ENCODE measurements around the gene SPDYE5. TPM values are rescaled to one million over a fixed set of nuclear protein-coding genes. Genes with fewer than 3 reads are reported as not detected.

Gene SPDYE5
- total RNA-seq, 4 donors from 2014 or later: not detected

DNA sequence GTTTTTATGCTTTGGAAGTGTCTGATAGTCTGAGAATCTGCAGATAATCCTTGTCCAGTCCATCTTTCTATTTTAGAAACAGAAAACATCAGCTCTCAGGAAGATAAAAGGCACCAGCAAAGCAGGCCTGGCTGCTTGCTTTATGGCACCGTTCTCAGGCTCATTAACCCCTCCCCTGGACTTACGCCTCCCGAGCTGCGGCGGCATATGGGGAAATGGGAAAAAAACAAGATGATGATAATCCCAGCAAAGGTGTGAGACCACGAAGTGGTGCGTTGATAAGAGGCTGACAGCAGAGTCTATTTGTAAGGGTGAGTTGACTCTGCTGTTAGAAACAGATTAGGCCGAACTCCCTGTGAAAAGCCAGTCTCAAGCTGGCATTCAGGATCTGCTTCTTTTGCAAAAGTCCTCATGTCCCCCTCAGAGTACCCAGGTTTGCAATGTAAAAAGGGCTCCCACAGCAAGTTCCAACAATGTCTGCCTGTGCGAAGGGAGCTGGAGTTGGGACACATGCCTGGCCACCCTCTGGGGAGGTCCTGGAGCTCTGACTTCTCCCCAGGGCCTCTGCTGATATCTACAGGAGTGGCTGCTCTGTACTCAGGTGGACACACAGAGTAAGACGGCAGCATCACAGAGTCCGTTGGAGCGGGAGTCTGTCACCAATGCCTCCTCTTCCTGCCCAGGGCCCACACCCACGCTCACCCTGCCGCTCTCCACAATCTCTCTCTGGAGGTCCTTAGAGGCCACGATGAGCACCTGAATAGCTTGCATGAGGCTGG lies 54.3 kb downstream of the SPDYE5 start:
- no peaks in the 10 kb centered on the region for H3K27me3 ChIP-seq
- no peaks in the 10 kb centered on the region for H3K4me1 ChIP-seq
- TF ChIP-seq POLR2A (IDR thresholded peaks at IDR 0.05): no peak
- TF ChIP-seq, protein P1, sequence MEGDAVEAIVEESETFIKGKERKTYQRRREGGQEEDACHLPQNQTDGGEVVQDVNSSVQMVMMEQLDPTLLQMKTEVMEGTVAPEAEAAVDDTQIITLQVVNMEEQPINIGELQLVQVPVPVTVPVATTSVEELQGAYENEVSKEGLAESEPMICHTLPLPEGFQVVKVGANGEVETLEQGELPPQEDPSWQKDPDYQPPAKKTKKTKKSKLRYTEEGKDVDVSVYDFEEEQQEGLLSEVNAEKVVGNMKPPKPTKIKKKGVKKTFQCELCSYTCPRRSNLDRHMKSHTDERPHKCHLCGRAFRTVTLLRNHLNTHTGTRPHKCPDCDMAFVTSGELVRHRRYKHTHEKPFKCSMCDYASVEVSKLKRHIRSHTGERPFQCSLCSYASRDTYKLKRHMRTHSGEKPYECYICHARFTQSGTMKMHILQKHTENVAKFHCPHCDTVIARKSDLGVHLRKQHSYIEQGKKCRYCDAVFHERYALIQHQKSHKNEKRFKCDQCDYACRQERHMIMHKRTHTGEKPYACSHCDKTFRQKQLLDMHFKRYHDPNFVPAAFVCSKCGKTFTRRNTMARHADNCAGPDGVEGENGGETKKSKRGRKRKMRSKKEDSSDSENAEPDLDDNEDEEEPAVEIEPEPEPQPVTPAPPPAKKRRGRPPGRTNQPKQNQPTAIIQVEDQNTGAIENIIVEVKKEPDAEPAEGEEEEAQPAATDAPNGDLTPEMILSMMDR (IDR thresholded peaks at IDR 0.05): no peak
- intact Hi-C loops (cut with DNase I): no loop called here
- no peak overlapping the region for H3K4me3 ChIP-seq
- no peak overlapping the region for H3K27ac ChIP-seq
- H3K36me3 ChIP-seq: peaks cover 0 to 96% (median 0%) of the 10 kb centered on the region in 3 donors
- no peak for DNase-seq
- WGBS, 2 donors: 69 to 80% methylated on average over 8 to 13 of the region's 15 CpGs
- no peaks in the 10 kb centered on the region for H3K9me3 ChIP-seq

Small RNAs within 50 kb of the gene (small RNA-seq; reads per million reads assigned to genes)
- gene AC211429.1 (0 reads per million in 4 donors), gene RF00019 (0 reads per million in 4 donors)

Other genes with a start within 250 kb of the SPDYE5 start
- 1 to 10 TPM in 2 of 4 donors, under 1 TPM in 1, not detected in 1; 0.31 to 1.9 (median 1.7) TPM for gene TRIM73, start 96.7 kb upstream of the SPDYE5 start, total RNA-seq
- 10 to 100 TPM in 3 of 4 donors, 1 to 10 TPM in 1; 9.2 to 21.9 (median 17.9) TPM for gene POM121C, start 6.0 kb upstream of the SPDYE5 start, total RNA-seq
- 1 to 10 TPM; 3.2 to 9.5 (median 6.4) TPM for gene HIP1, start 246.6 kb downstream of the SPDYE5 start, total RNA-seq